HepG2 (cell line): Measurements from ENCODE around the gene ZNF628. TPM values are rescaled to one million over a fixed set of nuclear protein-coding genes. Genes with fewer than 3 reads are reported as not detected.
A peak's percentile ranks its signal among the peaks of the same experiment; 100 is the strongest.

Experiments
- ATF7-NPFF ChIP-seq: sonication (generic); formaldehyde crosslinking; IDR thresholded peaks from 2 replicates; pipeline ENCODE4 v1.8.1; 2023; ENCODE audit warnings: mild to moderate bottlenecking, low read depth, missing genetic modification reagents, moderate library complexity
- MIER2 ChIP-seq: IDR thresholded peaks from 2 replicates; pipeline ENCODE4 v1.6.1; 2016; ENCODE audit warnings: missing biosample characterization, missing genetic modification reagents
- NCOA5 ChIP-seq: sonication (generic); formaldehyde crosslinking; IDR thresholded peaks from 2 replicates; pipeline ENCODE4 v1.4.0; 2020; ENCODE audit warnings: missing genetic modification reagents
- PCBP2 ChIP-seq: fragments of 200-400 bp; formaldehyde crosslinking; optimal IDR thresholded peaks from 2 replicates; pipeline ENCODE3; 2018; ENCODE audit warnings: low read length, low read depth; ENCODE audit not compliant: poor library complexity, severe bottlenecking
- PLRG1 ChIP-seq: fragments of 450-650 bp; conservative IDR thresholded peaks from 2 replicates; pipeline ENCODE4 v1.6.1; 2016
- RFXANK ChIP-seq: IDR thresholded peaks from 2 replicates; pipeline ENCODE4 v1.6.1; 2016
- SMAD1 ChIP-seq: sonication (generic); formaldehyde crosslinking; IDR thresholded peaks from 2 replicates; pipeline ENCODE4 v1.4.0; 2020; ENCODE audit warnings: missing genetic modification reagents, low read depth, mild to moderate bottlenecking, borderline replicate concordance
- ZBTB21 ChIP-seq: sonication (generic); formaldehyde crosslinking; IDR thresholded peaks from 2 replicates; pipeline ENCODE4 v1.4.0; 2020; ENCODE audit warnings: missing genetic modification reagents
- ZIK1 ChIP-seq: sonication (generic); formaldehyde crosslinking; IDR thresholded peaks from 2 replicates; pipeline ENCODE4 v1.5.0; 2020; ENCODE audit warnings: mild to moderate bottlenecking, low read depth, missing genetic modification reagents, borderline replicate concordance
- ZNF124 ChIP-seq: sonication (generic); formaldehyde crosslinking; IDR thresholded peaks from 2 replicates; pipeline ENCODE4 v1.4.0; 2020; ENCODE audit warnings: missing genetic modification reagents
- ZNF224 ChIP-seq: sonication (generic); formaldehyde crosslinking; IDR thresholded peaks from 2 replicates; pipeline ENCODE4 v1.5.0; 2020; ENCODE audit warnings: mild to moderate bottlenecking, missing genetic modification reagents
- ZNF430 ChIP-seq: sonication (generic); formaldehyde crosslinking; IDR thresholded peaks from 2 replicates; pipeline ENCODE4 v1.9.0; 2021; ENCODE audit warnings: mild to moderate bottlenecking, missing genetic modification reagents
- ZSCAN22 ChIP-seq: sonication (generic); formaldehyde crosslinking; IDR thresholded peaks from 2 replicates; pipeline ENCODE4 v1.4.0; 2020; ENCODE audit warnings: mild to moderate bottlenecking, missing genetic modification reagents
- polyA plus RNA-seq, 8 experiments: library from polyadenylated mRNA; depleted of rRNA in 3 of 8; stranded (reverse) in 7 of 8; unstranded in 1 of 8; fragments of >200 nt; fragmentation: Illumina TruSeq in 4 of 8; extraction: Trizol in 4 of 8; gene quantifications; 2 replicates each; pipeline versions ENCODE4 v1.2.1 to v1.2.3, GENCODE V29; 2011 to 2016; ENCODE audit warnings: low read depth in 4 of 8, missing spikeins in 1 of 8, mixed read lengths in 1 of 8; ENCODE audit not compliant: insufficient read depth in 1 of 8
- total RNA-seq, 5 experiments: library from RNA; depleted of rRNA; stranded (reverse); fragments of >200 nt; fragmentation: Illumina TruSeq; extraction: Trizol; gene quantifications; 2 replicates each; pipeline ENCODE4 v1.2.3, GENCODE V29; 2016; ENCODE audit warnings: low read depth in 1 of 5
- TF ChIP-seq, protein P1 (sequence below): sonication (generic); formaldehyde crosslinking; IDR thresholded peaks from 2 replicates; pipeline ENCODE4 v1.5.0; 2020; ENCODE audit warnings: mild to moderate bottlenecking, missing genetic modification reagents, moderate library complexity
- TF ChIP-seq, protein P2 (sequence below): sonication (generic); formaldehyde crosslinking; IDR thresholded peaks from 2 replicates; pipeline ENCODE4 v1.5.1; 2020; ENCODE audit warnings: mild to moderate bottlenecking, moderate library complexity, missing genetic modification reagents
- TF ChIP-seq, protein P3 (sequence below), 2 experiments: IDR thresholded peaks; 2 replicates each; pipeline ENCODE4 v1.6.1; 2011 to 2012; ENCODE audit warnings: low read length in 2 of 2, borderline replicate concordance in 1 of 2, low read depth in 1 of 2, mild to moderate bottlenecking in 1 of 2, moderate library complexity in 1 of 2
- TF ChIP-seq, protein P4 (sequence below): sonication (generic); formaldehyde crosslinking; IDR thresholded peaks from 2 replicates; pipeline ENCODE4; 2020; ENCODE audit warnings: missing genetic modification reagents, mild to moderate bottlenecking, borderline replicate concordance
- TF ChIP-seq, protein P5 (sequence below): sonication (generic); formaldehyde crosslinking; IDR thresholded peaks from 2 replicates; pipeline ENCODE4 v1.4.0; 2020; ENCODE audit warnings: missing genetic modification reagents, borderline replicate concordance

Gene ZNF628
- total and polyA plus RNA-seq, 2 of the 13 experiments (the other 11 are each of a cell fraction or from before 2014, with no cell fraction given) = 0.54 to 1.2 TPM

DNA sequence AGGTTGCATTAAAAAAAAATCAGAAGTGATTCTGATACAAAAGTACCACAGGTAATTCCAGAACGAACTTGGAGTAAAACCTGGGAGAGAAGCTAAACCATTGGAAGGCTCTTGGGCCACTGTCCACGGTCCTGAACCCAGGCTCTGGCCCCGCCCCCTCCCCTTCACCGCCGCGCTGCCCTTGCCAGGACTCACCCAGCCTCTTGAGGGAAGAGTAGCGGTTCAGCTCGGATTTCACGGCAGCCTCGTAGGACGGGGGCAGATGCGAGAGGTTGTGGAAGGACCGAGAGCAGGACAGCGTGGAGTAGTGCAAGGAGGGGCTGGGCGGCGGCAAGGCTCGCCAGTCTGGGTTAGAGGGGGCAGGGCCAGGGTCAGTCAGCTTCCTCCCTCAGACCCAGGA lies 39.0 kb upstream of the ZNF628 start (continued):
- TF ChIP-seq ZSCAN22 (CRISPR knock-in tag) (0 out of 2 replicates have a peak, but pooled peaks have one; percentile 32), MIER2 (CRISPR knock-in tag) (peak; percentile 99), ZNF224 (CRISPR knock-in tag) (no peak), ZNF124 (CRISPR knock-in tag) (no peak), PCBP2 (no peak), ZNF430 (CRISPR knock-in tag) (peak; percentile 73; the same call in 1 of the 2 replicates), ZIK1 (CRISPR knock-in tag) (0 out of 2 replicates have a peak, but pooled peaks have one; percentile 48), PLRG1 (no peak), ZBTB21 (CRISPR knock-in tag) (no peak), RFXANK (CRISPR knock-in tag) (no peak), ATF7-NPFF (CRISPR knock-in tag) (peak; percentile 30; the same call in 1 of the 2 replicates), NCOA5 (CRISPR knock-in tag) (no peak), SMAD1 (no peak)
- TF ChIP-seq, protein P1, sequence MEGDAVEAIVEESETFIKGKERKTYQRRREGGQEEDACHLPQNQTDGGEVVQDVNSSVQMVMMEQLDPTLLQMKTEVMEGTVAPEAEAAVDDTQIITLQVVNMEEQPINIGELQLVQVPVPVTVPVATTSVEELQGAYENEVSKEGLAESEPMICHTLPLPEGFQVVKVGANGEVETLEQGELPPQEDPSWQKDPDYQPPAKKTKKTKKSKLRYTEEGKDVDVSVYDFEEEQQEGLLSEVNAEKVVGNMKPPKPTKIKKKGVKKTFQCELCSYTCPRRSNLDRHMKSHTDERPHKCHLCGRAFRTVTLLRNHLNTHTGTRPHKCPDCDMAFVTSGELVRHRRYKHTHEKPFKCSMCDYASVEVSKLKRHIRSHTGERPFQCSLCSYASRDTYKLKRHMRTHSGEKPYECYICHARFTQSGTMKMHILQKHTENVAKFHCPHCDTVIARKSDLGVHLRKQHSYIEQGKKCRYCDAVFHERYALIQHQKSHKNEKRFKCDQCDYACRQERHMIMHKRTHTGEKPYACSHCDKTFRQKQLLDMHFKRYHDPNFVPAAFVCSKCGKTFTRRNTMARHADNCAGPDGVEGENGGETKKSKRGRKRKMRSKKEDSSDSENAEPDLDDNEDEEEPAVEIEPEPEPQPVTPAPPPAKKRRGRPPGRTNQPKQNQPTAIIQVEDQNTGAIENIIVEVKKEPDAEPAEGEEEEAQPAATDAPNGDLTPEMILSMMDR = no peak
- TF ChIP-seq, protein P2, sequence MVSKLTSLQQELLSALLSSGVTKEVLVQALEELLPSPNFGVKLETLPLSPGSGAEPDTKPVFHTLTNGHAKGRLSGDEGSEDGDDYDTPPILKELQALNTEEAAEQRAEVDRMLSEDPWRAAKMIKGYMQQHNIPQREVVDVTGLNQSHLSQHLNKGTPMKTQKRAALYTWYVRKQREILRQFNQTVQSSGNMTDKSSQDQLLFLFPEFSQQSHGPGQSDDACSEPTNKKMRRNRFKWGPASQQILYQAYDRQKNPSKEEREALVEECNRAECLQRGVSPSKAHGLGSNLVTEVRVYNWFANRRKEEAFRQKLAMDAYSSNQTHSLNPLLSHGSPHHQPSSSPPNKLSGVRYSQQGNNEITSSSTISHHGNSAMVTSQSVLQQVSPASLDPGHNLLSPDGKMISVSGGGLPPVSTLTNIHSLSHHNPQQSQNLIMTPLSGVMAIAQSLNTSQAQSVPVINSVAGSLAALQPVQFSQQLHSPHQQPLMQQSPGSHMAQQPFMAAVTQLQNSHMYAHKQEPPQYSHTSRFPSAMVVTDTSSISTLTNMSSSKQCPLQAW (CRISPR knock-in tag) = no peak
- TF ChIP-seq, protein P3, sequence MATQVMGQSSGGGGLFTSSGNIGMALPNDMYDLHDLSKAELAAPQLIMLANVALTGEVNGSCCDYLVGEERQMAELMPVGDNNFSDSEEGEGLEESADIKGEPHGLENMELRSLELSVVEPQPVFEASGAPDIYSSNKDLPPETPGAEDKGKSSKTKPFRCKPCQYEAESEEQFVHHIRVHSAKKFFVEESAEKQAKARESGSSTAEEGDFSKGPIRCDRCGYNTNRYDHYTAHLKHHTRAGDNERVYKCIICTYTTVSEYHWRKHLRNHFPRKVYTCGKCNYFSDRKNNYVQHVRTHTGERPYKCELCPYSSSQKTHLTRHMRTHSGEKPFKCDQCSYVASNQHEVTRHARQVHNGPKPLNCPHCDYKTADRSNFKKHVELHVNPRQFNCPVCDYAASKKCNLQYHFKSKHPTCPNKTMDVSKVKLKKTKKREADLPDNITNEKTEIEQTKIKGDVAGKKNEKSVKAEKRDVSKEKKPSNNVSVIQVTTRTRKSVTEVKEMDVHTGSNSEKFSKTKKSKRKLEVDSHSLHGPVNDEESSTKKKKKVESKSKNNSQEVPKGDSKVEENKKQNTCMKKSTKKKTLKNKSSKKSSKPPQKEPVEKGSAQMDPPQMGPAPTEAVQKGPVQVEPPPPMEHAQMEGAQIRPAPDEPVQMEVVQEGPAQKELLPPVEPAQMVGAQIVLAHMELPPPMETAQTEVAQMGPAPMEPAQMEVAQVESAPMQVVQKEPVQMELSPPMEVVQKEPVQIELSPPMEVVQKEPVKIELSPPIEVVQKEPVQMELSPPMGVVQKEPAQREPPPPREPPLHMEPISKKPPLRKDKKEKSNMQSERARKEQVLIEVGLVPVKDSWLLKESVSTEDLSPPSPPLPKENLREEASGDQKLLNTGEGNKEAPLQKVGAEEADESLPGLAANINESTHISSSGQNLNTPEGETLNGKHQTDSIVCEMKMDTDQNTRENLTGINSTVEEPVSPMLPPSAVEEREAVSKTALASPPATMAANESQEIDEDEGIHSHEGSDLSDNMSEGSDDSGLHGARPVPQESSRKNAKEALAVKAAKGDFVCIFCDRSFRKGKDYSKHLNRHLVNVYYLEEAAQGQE (IDR thresholded peaks at IDR 0.05; ENCODE audit: borderline replicate concordance in 1 of 2, low read depth in 1 of 2, low read length in 2 of 2) = peak in 1 of 2 experiments; percentile 99
- TF ChIP-seq, protein P4, sequence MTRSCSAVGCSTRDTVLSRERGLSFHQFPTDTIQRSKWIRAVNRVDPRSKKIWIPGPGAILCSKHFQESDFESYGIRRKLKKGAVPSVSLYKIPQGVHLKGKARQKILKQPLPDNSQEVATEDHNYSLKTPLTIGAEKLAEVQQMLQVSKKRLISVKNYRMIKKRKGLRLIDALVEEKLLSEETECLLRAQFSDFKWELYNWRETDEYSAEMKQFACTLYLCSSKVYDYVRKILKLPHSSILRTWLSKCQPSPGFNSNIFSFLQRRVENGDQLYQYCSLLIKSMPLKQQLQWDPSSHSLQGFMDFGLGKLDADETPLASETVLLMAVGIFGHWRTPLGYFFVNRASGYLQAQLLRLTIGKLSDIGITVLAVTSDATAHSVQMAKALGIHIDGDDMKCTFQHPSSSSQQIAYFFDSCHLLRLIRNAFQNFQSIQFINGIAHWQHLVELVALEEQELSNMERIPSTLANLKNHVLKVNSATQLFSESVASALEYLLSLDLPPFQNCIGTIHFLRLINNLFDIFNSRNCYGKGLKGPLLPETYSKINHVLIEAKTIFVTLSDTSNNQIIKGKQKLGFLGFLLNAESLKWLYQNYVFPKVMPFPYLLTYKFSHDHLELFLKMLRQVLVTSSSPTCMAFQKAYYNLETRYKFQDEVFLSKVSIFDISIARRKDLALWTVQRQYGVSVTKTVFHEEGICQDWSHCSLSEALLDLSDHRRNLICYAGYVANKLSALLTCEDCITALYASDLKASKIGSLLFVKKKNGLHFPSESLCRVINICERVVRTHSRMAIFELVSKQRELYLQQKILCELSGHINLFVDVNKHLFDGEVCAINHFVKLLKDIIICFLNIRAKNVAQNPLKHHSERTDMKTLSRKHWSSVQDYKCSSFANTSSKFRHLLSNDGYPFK (CRISPR knock-in tag) = no peak
- TF ChIP-seq, protein P5, sequence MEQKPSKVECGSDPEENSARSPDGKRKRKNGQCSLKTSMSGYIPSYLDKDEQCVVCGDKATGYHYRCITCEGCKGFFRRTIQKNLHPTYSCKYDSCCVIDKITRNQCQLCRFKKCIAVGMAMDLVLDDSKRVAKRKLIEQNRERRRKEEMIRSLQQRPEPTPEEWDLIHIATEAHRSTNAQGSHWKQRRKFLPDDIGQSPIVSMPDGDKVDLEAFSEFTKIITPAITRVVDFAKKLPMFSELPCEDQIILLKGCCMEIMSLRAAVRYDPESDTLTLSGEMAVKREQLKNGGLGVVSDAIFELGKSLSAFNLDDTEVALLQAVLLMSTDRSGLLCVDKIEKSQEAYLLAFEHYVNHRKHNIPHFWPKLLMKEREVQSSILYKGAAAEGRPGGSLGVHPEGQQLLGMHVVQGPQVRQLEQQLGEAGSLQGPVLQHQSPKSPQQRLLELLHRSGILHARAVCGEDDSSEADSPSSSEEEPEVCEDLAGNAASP (CRISPR knock-in tag) = 0 out of 2 replicates have a peak, but pooled peaks have one; percentile 23
